D721Med (cell line): ENCODE results near the gene DNAJB5.

Experiments used
- DNase-seq: peaks from one replicate; pipeline ENCODE4 v3.0.0; 2011; ENCODE audit warnings: low spot score; ENCODE audit not compliant: insufficient read length
- FAIRE-seq: peaks from 2 replicates; lab custom pipeline; 2011; peaks lifted over from hg19 to GRCh38; lab: Jason Lieb, UNC
- CTCF ChIP-seq: IDR thresholded peaks from 2 replicates; pipeline ENCODE4 v1.5.1; 2012; ENCODE audit warnings: mild to moderate bottlenecking, control low read depth; ENCODE audit not compliant: insufficient read depth; ENCODE audit errors: missing control alignments

DNAJB5 gene

GRCh38 chr9:34971146-34971811 lies 18.3 kb upstream of the DNAJB5 start:
- DNase-seq, result no peak

GRCh38 chr9:34974664-34975063 lies 14.9 kb upstream of the DNAJB5 start:
- no peak for TF ChIP-seq CTCF
- no peak for FAIRE-seq
- DNase-seq, result no peak

More at GRCh38 chr9:34971146-34971811, 18.3 kb upstream of the DNAJB5 start:
- no peak for TF ChIP-seq CTCF
- no peak for FAIRE-seq

GRCh38 chr9:34976441-34976840 lies 13.1 kb upstream of the DNAJB5 start:
- DNase-seq (no peak), FAIRE-seq (no peak)
- TF ChIP-seq CTCF, result no peak

- DNase-seq, result no peak
- no peak for FAIRE-seq
- TF ChIP-seq CTCF, result no peak
Observed at GRCh38 chr9:34976992-34977391, 12.6 kb upstream of the DNAJB5 start.

GRCh38 chr9:34980181-34980761 lies 9.3 kb upstream of the DNAJB5 start:
- no peak for TF ChIP-seq CTCF
- DNase-seq (no peak), FAIRE-seq (no peak)

GRCh38 chr9:34982361-34982760 lies 7.2 kb upstream of the DNAJB5 start:
- TF ChIP-seq CTCF, result no peak
- FAIRE-seq (no peak), DNase-seq (no peak)

- no peak for TF ChIP-seq CTCF
- FAIRE-seq (no peak), DNase-seq (no peak)
Observed at GRCh38 chr9:34983209-34983608, 6.3 kb upstream of the DNAJB5 start.
